B cell (primary cell): ENCODE measurements around the gene ESPNL. TPM values are rescaled to one million over a fixed set of nuclear protein-coding genes. Genes with fewer than 3 reads are reported as not detected.

Experiments used
- ATAC-seq: fragments of 200-7000 bp; cut with Tn5 transposase; one replicate; pipeline ENCODE4 v1.10.0; 2021; ENCODE audit warnings: low read depth, mild to moderate bottlenecking, moderate number of reproducible peaks, moderate library complexity
- CTCF ChIA-PET: fragments of 350-600 bp; sonication (Branson Sonifier 250); formaldehyde crosslinking; loops from one replicate; lab custom pipeline; 2021; ENCODE audit warnings: antibody characterized with exemption, inconsistent platforms; lab: Charles Lee
- POLR2A ChIA-PET: fragments of 350-600 bp; sonication (Branson Sonifier 250); formaldehyde crosslinking; loops from one replicate; lab custom pipeline; 2021; ENCODE audit warnings: antibody characterized with exemption; lab: Charles Lee
- DNase-seq: peaks from one replicate; pipeline ENCODE4 v3.0.0; 2013
- H2AFZ ChIP-seq: 2 replicates; pipeline ENCODE4 v1.6.1; 2012; ENCODE audit warnings: mild to moderate bottlenecking, low read depth, low read length; ENCODE audit not compliant: insufficient read depth, poor library complexity, severe bottlenecking
- H3K27ac ChIP-seq, 2 donors: 1 replicate in 1 of 2; 2 replicates in 1 of 2; pipeline ENCODE4 v1.5.1; 2012 to 2013; ENCODE audit warnings: low read length in 2 of 2, mild to moderate bottlenecking in 2 of 2, moderate library complexity in 1 of 2
- H3K27me3 ChIP-seq, 4 experiments: fragments of 200-600 bp in 1 of 4; sonication (generic) in 1 of 4; replicated peaks in 1 of 4; 1 replicate in 2 of 4; 2 replicates in 2 of 4; pipeline versions ENCODE4 v1.6.1 to v1.7.0; 2013 to 2016; ENCODE audit warnings: low read length in 3 of 4, mild to moderate bottlenecking in 2 of 4, mixed read lengths in 1 of 4, moderate library complexity in 1 of 4; ENCODE audit not compliant: insufficient read depth in 4 of 4, control insufficient read depth in 3 of 4; ENCODE audit errors: control extremely low read depth in 1 of 4
- H3K36me3 ChIP-seq, 2 experiments: replicated peaks in 1 of 2; 1 replicate in 1 of 2; 2 replicates in 1 of 2; pipeline versions ENCODE4 v1.6.1 to v1.7.1; 2013; ENCODE audit warnings: low read length in 1 of 2; ENCODE audit not compliant: insufficient read depth in 2 of 2, control insufficient read depth in 1 of 2; ENCODE audit errors: control extremely low read depth in 1 of 2, extremely low read depth in 1 of 2
- H3K4me1 ChIP-seq, 2 donors: fragments of 200-600 bp in 1 of 2; sonication (generic) in 1 of 2; 1 replicate in 1 of 2; 2 replicates in 1 of 2; pipeline versions ENCODE4 v1.5.1 to v1.6.1; 2013 to 2017; ENCODE audit warnings: low read length in 2 of 2; ENCODE audit not compliant: control insufficient read depth in 2 of 2, insufficient read depth in 2 of 2
- H3K4me2 ChIP-seq: replicated peaks from 2 replicates; pipeline ENCODE3; 2012; ENCODE audit warnings: mild to moderate bottlenecking, low read depth, low read length; ENCODE audit not compliant: poor library complexity, severe bottlenecking
- H3K4me3 ChIP-seq, 5 experiments: fragments of 200-600 bp in 1 of 5; sonication (generic) in 1 of 5; 1 replicate in 3 of 5; 2 replicates in 2 of 5; pipeline versions ENCODE4 v1.5.1 to v1.7.0; 2011 to 2016; ENCODE audit warnings: low read length in 4 of 5, mild to moderate bottlenecking in 4 of 5, low read depth in 2 of 5, control low read depth in 1 of 5, moderate library complexity in 1 of 5; ENCODE audit not compliant: insufficient read depth in 1 of 5; ENCODE audit errors: control extremely low read depth in 1 of 5, extremely low read depth in 1 of 5
- H3K79me2 ChIP-seq: fragments of 200-600 bp; sonication (generic); one replicate; pipeline ENCODE4 v1.6.0; 2016; ENCODE audit warnings: low read length; ENCODE audit not compliant: control insufficient read depth, insufficient read depth
- H3K9ac ChIP-seq: fragments of 200-600 bp; sonication (generic); 2 replicates; pipeline ENCODE4 v1.6.1; 2017; ENCODE audit warnings: mild to moderate bottlenecking, low read length, moderate library complexity
- H3K9me3 ChIP-seq, 3 donors: one replicate each; pipeline versions ENCODE4 v1.6.1 to v1.7.1; 2013; ENCODE audit warnings: low read length in 2 of 3; ENCODE audit not compliant: control insufficient read depth in 2 of 3, insufficient read depth in 1 of 3; ENCODE audit errors: control extremely low read depth in 1 of 3
- H4K20me1 ChIP-seq: 2 replicates; pipeline ENCODE4 v1.6.0; 2012; ENCODE audit warnings: mild to moderate bottlenecking, low read length; ENCODE audit not compliant: insufficient read depth, control insufficient read depth, poor library complexity, severe bottlenecking
- H3K27ac Mint-ChIP-seq: one replicate; pipeline ENCODE4 v1.8.0; 2021; ENCODE audit warnings: mixed read lengths
- H3K27me3 Mint-ChIP-seq: one replicate; pipeline ENCODE4 v1.8.0; 2021; ENCODE audit warnings: mixed read lengths
- H3K4me1 Mint-ChIP-seq: one replicate; pipeline ENCODE4 v1.8.0; 2021; ENCODE audit warnings: mixed read lengths
- H3K4me3 Mint-ChIP-seq: one replicate; pipeline ENCODE4 v1.8.0; 2021; ENCODE audit warnings: mixed read lengths
- H3K9me3 Mint-ChIP-seq: one replicate; pipeline ENCODE4 v1.8.0; 2022; ENCODE audit warnings: mixed read lengths; ENCODE audit not compliant: insufficient read depth
- CTCF ChIP-seq: fragments of 200-600 bp; IDR thresholded peaks from one replicate; pipeline ENCODE4 v1.8.0; 2022; ENCODE audit warnings: antibody characterized with exemption, mild to moderate bottlenecking
- EZH2 ChIP-seq: IDR thresholded peaks from 2 replicates; pipeline ENCODE4 v1.6.1; 2012; ENCODE audit warnings: borderline replicate concordance, low read depth, mild to moderate bottlenecking, moderate library complexity, low read length; ENCODE audit not compliant: insufficient read depth, poor library complexity, severe bottlenecking
- WGBS: methylation state at CpG from one replicate; pipeline ENCODE4 v1.1.5; 2013; ENCODE audit warnings: missing lambda C conversion rate; ENCODE audit not compliant: insufficient coverage; 5-methylcytosine and 5-hydroxymethylcytosine counted together
- intact Hi-C: fragments of 100-400 bp; cut with micrococcal nuclease; formaldehyde crosslinking; loops from one replicate; pipeline ENCODE4 v1.10.0; 2022
- polyA plus RNA-seq: library from polyadenylated mRNA; depleted of rRNA; stranded (reverse); fragments of >200 nt; gene quantifications from 2 replicates; pipeline ENCODE4 v1.2.3, GENCODE V29; 2012
- total RNA-seq, 2 donors: library from RNA; stranded (reverse); fragments of 120-200 nt in 1 of 2; gene quantifications; 1 replicate in 1 of 2; 2 replicates in 1 of 2; pipeline versions ENCODE4 v1.2.3 to v1.2.4, GENCODE V29; 2013 to 2022

Gene ESPNL
- total and polyA plus RNA-seq, 2 donors (not counting 1 experiment from before 2014, with no cell fraction given), result 1.6 to 2.5 TPM

GRCh38 chr2:238131761-238132462, 31.8 kb downstream of the ESPNL start:
- H3K4me1 ChIP-seq, result peaks cover 0 to 5% of the 10 kb centered on the region in 2 donors
- H3K27ac ChIP-seq, result no peak overlapping the region
- no peak overlapping the region for H2AFZ ChIP-seq
- no peak for ATAC-seq
- H3K4me3 ChIP-seq, result no peak overlapping the region
- intact Hi-C loops, result no loop called here
- no peak overlapping the region for H3K9ac ChIP-seq
- TF ChIP-seq CTCF, result no peak
- TF ChIP-seq EZH2, result no peak
- H3K79me2 ChIP-seq, result no peaks in the 10 kb centered on the region
- no peak for DNase-seq
- ChIA-PET CTCF (no interaction called here), POLR2A (no interaction called here)
- no peak overlapping the region for H3K4me3 Mint-ChIP-seq
- no peaks in the 10 kb centered on the region for H3K36me3 ChIP-seq
- H3K9me3 ChIP-seq, result no peaks in the 10 kb centered on the region
- no peaks in the 10 kb centered on the region for H4K20me1 ChIP-seq
- H3K9me3 Mint-ChIP-seq, result no peaks in the 10 kb centered on the region
- no peak overlapping the region for H3K27ac Mint-ChIP-seq
- no peaks in the 10 kb centered on the region for H3K4me1 Mint-ChIP-seq
- no peaks in the 10 kb centered on the region for H3K27me3 Mint-ChIP-seq
- H3K4me2 ChIP-seq, result no peak overlapping the region
- H3K27me3 ChIP-seq, result no peaks in the 10 kb centered on the region
- 97% methylated on average over 13 of the region's 14 CpGs for WGBS
